Activated CD4-positive, alpha-beta memory T cell treated with anti-CD3 and anti-CD28 coated beads for 36 hours (primary cell): ENCODE data around the gene ZP1. TPM values are rescaled to one million over a fixed set of nuclear protein-coding genes. Genes with fewer than 3 reads are reported as not detected.

Experiments
- CTCF ChIA-PET: fragments of 350-600 bp; sonication (Branson Sonifier 250); formaldehyde crosslinking; loops from one replicate; lab custom pipeline; 2021; ENCODE audit warnings: antibody characterized with exemption, inconsistent platforms; lab: Charles Lee
- POLR2A ChIA-PET: fragments of 350-600 bp; sonication (Branson Sonifier 250); formaldehyde crosslinking; loops from one replicate; lab custom pipeline; 2021; ENCODE audit warnings: antibody characterized with exemption; lab: Charles Lee
- DNase-seq: peaks from one replicate; pipeline ENCODE4 v3.0.0-alpha.2; 2020
- H3K27ac Mint-ChIP-seq: one replicate; pipeline ENCODE4 v1.8.0; 2021; ENCODE audit warnings: mixed read lengths
- H3K27me3 Mint-ChIP-seq: one replicate; pipeline ENCODE4 v1.8.0; 2021; ENCODE audit warnings: mixed read lengths
- H3K36me3 Mint-ChIP-seq: one replicate; pipeline ENCODE4 v1.8.0; 2021; ENCODE audit warnings: mixed read lengths
- H3K4me1 Mint-ChIP-seq: one replicate; pipeline ENCODE4 v1.8.0; 2021; ENCODE audit warnings: low read depth, mixed read lengths
- H3K4me3 Mint-ChIP-seq: one replicate; pipeline ENCODE4 v1.8.0; 2021; ENCODE audit warnings: mild to moderate bottlenecking, mixed read lengths
- H3K9me3 Mint-ChIP-seq: one replicate; pipeline ENCODE4 v1.8.0; 2021; ENCODE audit warnings: mixed read lengths
- intact Hi-C: fragments of 100-400 bp; cut with micrococcal nuclease; formaldehyde crosslinking; loops from one replicate; pipeline ENCODE4 v1.15.1; 2023
- total RNA-seq, 2 experiments: library from RNA; stranded (reverse); gene quantifications; one replicate each; pipeline ENCODE4 v1.2.3, GENCODE V29; 2021

ZP1 gene
- total RNA-seq, 2 experiments from 2014 or later, result not detected

GRCh38 chr11:60864856-60865513 lies 2.4 kb upstream of the ZP1 start:
- no peaks in the 10 kb centered on the region for H3K9me3 Mint-ChIP-seq
- ChIA-PET POLR2A (no interaction called here), CTCF (interaction anchor here (1.2 kb wide), 1 partner anchor 33 kb away, joined by 3 read pairs; no protein-coding TSS in a partner anchor)
- H3K4me1 Mint-ChIP-seq, result no peaks in the 10 kb centered on the region
- no peak overlapping the region for H3K4me3 Mint-ChIP-seq
- no peaks in the 10 kb centered on the region for H3K36me3 Mint-ChIP-seq
- DNase-seq, result no peak
- intact Hi-C loops, result no loop called here
- H3K27me3 Mint-ChIP-seq, result no peaks in the 10 kb centered on the region
- no peak overlapping the region for H3K27ac Mint-ChIP-seq

GRCh38 chr11:60867871-60868681 lies 734 bp downstream of the ZP1 start:
- no peak overlapping the region for H3K27ac Mint-ChIP-seq
- H3K4me3 Mint-ChIP-seq, result no peak overlapping the region
- POLR2A ChIA-PET, result no interaction called here
- H3K9me3 Mint-ChIP-seq, result no peaks in the 10 kb centered on the region
- H3K36me3 Mint-ChIP-seq, result no peaks in the 10 kb centered on the region
- peaks cover 3% of the 10 kb centered on the region for H3K4me1 Mint-ChIP-seq
- intact Hi-C loops, result no loop called here
- H3K27me3 Mint-ChIP-seq, result no peaks in the 10 kb centered on the region
- no peak for DNase-seq
- CTCF ChIA-PET, result interaction anchor here (0.8 to 2.1 kb wide), 2 partner anchors 19 to 37 kb away, joined by 3 to 8 read pairs; no protein-coding TSS in a partner anchor

DNA sequence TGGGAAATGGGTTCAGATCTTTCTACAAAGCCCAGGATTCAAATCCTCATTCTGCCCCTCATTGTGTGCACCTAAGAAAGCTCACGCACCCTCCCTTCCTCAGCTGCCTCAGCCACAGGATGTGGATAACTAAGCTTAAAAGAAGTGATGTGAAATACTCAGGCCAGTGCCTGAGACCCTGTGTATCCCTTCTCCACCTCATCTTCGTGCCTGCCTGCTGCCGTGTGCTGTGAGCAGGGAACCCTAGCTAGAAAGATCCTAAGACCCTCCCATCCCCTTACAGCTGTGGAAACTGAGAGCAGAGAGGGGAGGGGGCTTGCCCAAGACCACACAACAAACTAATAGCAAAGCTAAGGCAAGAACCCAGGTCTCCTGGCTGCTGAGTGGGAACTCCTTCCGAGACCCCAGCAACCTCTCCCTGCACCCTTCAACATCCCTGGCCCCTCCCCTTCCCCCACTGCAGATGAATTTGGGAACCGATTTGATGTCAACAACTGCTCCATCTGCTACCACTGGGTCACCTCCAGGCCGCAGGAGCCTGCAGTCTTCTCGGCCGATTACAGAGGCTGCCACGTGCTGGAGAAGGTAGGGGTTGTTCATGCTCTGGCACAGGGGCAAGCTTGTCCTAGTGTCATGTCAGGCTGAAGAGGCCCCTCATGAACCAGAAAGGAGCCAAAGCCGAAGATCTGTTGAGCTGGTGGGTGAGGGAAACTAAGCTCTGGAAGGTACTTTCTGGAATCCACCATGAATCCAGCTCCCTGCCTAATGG lies 1.5 kb downstream of the ZP1 start:
- ChIA-PET CTCF (interaction anchor here (0.8 to 2.1 kb wide), 3 partner anchors 19 to 38 kb away, joined by 3 to 8 read pairs (median 3); no protein-coding TSS in a partner anchor), POLR2A (no interaction called here)
- no peak for DNase-seq
- no peaks in the 10 kb centered on the region for H3K36me3 Mint-ChIP-seq
- H3K4me3 Mint-ChIP-seq, result no peak overlapping the region
- no peaks in the 10 kb centered on the region for H3K27me3 Mint-ChIP-seq
- intact Hi-C loops, result no loop called here
- H3K4me1 Mint-ChIP-seq, result peaks cover 5% of the 10 kb centered on the region
- no peaks in the 10 kb centered on the region for H3K9me3 Mint-ChIP-seq
- no peak overlapping the region for H3K27ac Mint-ChIP-seq

- Mint-ChIP-seq H3K27ac (no peak overlapping the region), H3K4me1 (peaks cover 5% of the 10 kb centered on the region), H3K27me3 (no peaks in the 10 kb centered on the region), H3K36me3 (no peaks in the 10 kb centered on the region), H3K9me3 (no peaks in the 10 kb centered on the region), H3K4me3 (no peak overlapping the region)
- no peak for DNase-seq
- intact Hi-C loops, result no loop called here
- ChIA-PET CTCF (interaction anchor here (1.2 to 2.1 kb wide), 2 partner anchors 18 to 39 kb away, joined by 3 to 8 read pairs; no protein-coding TSS in a partner anchor), POLR2A (no interaction called here)
Measured at GRCh38 chr11:60869451-60869825, 2.1 kb downstream of the ZP1 start.

DNA sequence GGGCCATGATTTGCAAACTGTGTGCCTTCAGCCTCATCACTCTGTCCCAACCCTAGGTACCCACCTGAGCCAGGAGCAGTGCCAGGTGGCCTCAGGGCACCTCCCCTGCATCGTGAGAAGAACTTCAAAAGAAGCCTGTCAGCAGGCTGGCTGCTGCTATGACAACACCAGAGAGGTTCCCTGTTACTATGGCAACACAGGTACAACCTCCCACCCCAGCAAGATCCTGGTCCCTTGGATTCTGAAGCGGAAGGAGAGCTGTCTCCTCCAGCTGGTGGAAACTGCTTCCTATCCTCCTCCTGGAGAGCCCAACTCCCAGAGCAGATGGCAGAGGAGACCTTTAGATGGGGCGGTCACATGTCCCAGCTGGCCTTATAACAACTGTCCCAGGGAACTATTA lies 2.9 kb downstream of the ZP1 start:
- intact Hi-C loops, result no loop called here
- no peaks in the 10 kb centered on the region for H3K27me3 Mint-ChIP-seq
- H3K4me3 Mint-ChIP-seq, result no peak overlapping the region
- POLR2A ChIA-PET, result no interaction called here
- no peak overlapping the region for H3K27ac Mint-ChIP-seq
- CTCF ChIA-PET, result no interaction called here
- H3K9me3 Mint-ChIP-seq, result no peaks in the 10 kb centered on the region
- no peaks in the 10 kb centered on the region for H3K36me3 Mint-ChIP-seq
- peaks cover 5% of the 10 kb centered on the region for H3K4me1 Mint-ChIP-seq
- DNase-seq, result no peak

DNA sequence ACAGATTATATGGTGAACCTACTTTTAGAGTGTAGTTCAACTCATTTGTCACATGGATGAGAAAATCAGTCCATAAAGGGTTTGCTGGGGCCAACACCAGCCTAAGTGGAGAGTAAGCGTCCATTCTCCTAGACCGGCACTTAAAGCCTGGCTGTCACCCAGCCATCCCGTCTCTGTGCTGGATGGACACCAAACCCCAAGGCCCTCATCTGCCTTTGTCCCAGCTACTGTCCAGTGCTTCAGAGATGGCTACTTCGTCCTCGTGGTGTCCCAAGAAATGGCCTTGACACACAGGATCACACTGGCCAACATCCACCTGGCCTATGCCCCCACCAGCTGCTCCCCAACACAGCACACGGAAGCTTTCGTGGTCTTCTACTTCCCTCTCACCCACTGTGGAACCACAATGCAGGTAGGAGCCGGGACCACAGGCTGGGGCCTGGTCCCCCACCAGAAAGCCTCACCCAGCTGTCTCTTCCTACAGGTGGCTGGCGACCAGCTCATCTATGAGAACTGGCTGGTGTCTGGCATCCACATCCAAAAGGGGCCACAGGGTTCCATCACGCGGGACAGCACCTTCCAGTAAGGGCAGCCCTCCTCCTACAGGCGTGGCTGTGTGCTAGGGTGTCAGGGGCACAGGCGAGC lies 3.5 kb downstream of the ZP1 start:
- ChIA-PET POLR2A (no interaction called here), CTCF (interaction anchor here (0.8 to 1.2 kb wide), 2 partner anchors 33 to 40 kb away, joined by 3 to 4 read pairs; no protein-coding TSS in a partner anchor)
- Mint-ChIP-seq H3K27ac (no peak overlapping the region), H3K27me3 (no peaks in the 10 kb centered on the region), H3K36me3 (no peaks in the 10 kb centered on the region), H3K4me1 (peaks cover 5% of the 10 kb centered on the region), H3K9me3 (no peaks in the 10 kb centered on the region), H3K4me3 (no peak overlapping the region)
- intact Hi-C loops, result no loop called here
- no peak for DNase-seq

DNA sequence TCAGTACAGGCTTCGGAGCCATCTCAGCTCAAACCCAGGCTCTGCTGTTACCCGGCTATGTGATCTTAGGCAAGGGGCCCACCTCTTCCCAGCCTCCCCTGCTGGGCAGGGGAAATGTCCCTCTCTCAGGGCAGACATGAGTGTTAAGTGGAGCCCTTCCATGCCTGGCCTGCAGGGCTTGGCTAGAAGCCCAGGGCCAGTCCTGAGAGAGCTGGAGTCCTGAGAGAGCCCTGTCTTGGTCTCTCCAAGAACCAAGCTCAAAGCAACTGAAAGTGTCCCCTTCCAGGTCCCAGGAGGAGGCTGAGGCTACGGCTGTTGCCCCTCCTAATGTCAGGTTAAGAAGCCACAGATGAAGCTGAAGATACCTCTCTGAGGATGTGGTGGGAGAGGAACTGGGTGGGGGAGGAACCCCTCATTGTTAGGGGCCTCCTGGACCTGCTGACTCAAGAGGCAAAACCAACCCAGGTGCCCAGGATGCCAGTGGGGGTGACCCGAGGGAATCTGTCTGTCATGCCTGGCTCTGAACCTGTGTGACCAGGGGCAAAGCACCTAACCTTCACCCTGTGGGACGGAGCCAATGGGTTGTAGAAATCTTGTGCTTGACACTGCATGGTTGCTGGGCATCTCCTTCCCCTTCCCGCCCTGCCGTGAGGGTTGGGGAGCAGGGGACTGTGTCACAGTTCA lies 4.2 kb downstream of the ZP1 start:
- H3K4me3 Mint-ChIP-seq, result no peak overlapping the region
- POLR2A ChIA-PET, result interaction anchor here (1.2 kb wide), 1 partner anchor 16 kb away, joined by 5 read pairs; no protein-coding TSS in a partner anchor
- intact Hi-C loops, result no loop called here
- CTCF ChIA-PET, result interaction anchor here (0.8 to 1.2 kb wide), 2 partner anchors 34 to 41 kb away, joined by 3 to 4 read pairs; no protein-coding TSS in a partner anchor
- H3K4me1 Mint-ChIP-seq, result peaks cover 5% of the 10 kb centered on the region
- H3K27ac Mint-ChIP-seq, result no peak overlapping the region
- H3K9me3 Mint-ChIP-seq, result no peaks in the 10 kb centered on the region
- H3K27me3 Mint-ChIP-seq, result no peaks in the 10 kb centered on the region
- no peak for DNase-seq
- H3K36me3 Mint-ChIP-seq, result no peaks in the 10 kb centered on the region

DNA sequence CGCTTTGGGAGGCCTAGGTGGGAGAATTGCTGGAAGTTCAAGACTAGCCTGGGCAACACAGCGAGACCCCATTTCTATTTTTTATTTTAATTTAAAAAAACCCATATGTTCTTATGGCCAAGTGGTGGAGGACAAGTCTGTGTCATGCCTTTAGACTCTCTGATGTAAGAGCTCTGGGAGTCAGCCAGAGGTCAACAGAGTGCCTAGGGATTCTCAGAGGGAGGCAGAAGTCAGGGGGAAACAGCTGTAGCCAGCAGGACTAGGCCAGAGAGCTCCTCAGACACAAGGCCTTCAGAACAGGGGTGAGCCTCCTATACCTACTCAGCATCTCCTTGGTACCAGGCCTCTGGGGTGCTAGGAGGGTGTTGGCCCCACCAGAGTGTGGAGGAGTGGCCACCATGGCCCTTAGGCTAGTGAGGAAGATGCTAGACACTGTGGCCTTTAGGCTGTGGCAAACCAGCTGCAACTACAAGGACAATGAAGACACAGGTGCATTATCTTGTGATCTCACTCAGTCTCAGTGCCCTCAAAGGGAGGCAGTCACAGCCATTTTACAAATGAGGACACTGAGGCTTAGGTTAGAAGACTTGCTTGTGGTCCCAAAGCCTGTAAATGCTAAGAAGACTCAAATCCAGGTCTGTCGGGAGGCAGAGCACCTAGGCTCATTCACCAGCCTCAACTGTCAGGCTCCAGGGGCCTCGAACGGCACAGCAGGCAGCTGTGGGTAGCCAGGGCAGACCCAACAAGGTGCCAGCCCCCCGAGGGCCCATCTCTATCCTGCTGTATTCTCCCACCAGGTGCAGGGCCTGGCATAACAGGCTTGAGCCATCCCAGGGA lies 5.0 kb downstream of the ZP1 start:
- CTCF ChIA-PET, result interaction anchor here (1.2 kb wide), 1 partner anchor 41 kb away, joined by 4 read pairs; no protein-coding TSS in a partner anchor
- Mint-ChIP-seq H3K27ac (no peak overlapping the region), H3K4me3 (no peak overlapping the region), H3K36me3 (no peaks in the 10 kb centered on the region), H3K4me1 (peaks cover 5% of the 10 kb centered on the region), H3K9me3 (no peaks in the 10 kb centered on the region), H3K27me3 (no peaks in the 10 kb centered on the region)
- DNase-seq, result no peak
- intact Hi-C loops, result no loop called here
- POLR2A ChIA-PET, result interaction anchor here (1.2 kb wide), 1 partner anchor 15 kb away, joined by 5 read pairs; no protein-coding TSS in a partner anchor

- Mint-ChIP-seq H3K36me3 (peaks cover 5% of the 10 kb centered on the region), H3K4me1 (peaks cover 5% of the 10 kb centered on the region)
- POLR2A ChIA-PET, result interaction anchor here (1.2 kb wide), 1 partner anchor 15 kb away, joined by 5 read pairs; no protein-coding TSS in a partner anchor
Measured at GRCh38 chr11:60872961-60873524, 5.7 kb downstream of the ZP1 start.

GRCh38 chr11:60873533-60873932 lies 6.2 kb downstream of the ZP1 start:
- POLR2A ChIA-PET, result no interaction called here
- CTCF ChIA-PET, result interaction anchor here (4.4 kb wide), 1 partner anchor 43 kb away, joined by 15 read pairs; no protein-coding TSS in a partner anchor
- H3K9me3 Mint-ChIP-seq, result no peaks in the 10 kb centered on the region
- no peaks in the 10 kb centered on the region for H3K27me3 Mint-ChIP-seq
- peaks cover 5% of the 10 kb centered on the region for H3K4me1 Mint-ChIP-seq
- H3K36me3 Mint-ChIP-seq, result peaks cover 8% of the 10 kb centered on the region
- intact Hi-C loops, result no loop called here
- H3K27ac Mint-ChIP-seq, result no peak overlapping the region
- H3K4me3 Mint-ChIP-seq, result no peak overlapping the region
- DNase-seq, result no peak

More at GRCh38 chr11:60872961-60873524, 5.7 kb downstream of the ZP1 start:
- H3K4me3 Mint-ChIP-seq, result no peak overlapping the region
- H3K27me3 Mint-ChIP-seq, result no peaks in the 10 kb centered on the region
- intact Hi-C loops, result no loop called here
- CTCF ChIA-PET, result interaction anchor here (4.4 kb wide), 1 partner anchor 42 kb away, joined by 15 read pairs; no protein-coding TSS in a partner anchor
- no peaks in the 10 kb centered on the region for H3K9me3 Mint-ChIP-seq
- H3K27ac Mint-ChIP-seq, result no peak overlapping the region
- DNase-seq, result no peak
